Heart left ventricle (tissue), 16 donors: ENCODE data around the gene E2F3. TPM values are rescaled to one million over a fixed set of nuclear protein-coding genes. Genes with fewer than 3 reads are reported as not detected.
A peak's percentile ranks its signal among the peaks of the same experiment; 100 is the strongest.

Experiments
- ATAC-seq, 4 donors: fragments of 200-7000 bp; cut with Tn5 transposase; one replicate each; pipeline ENCODE4 v1.9.1; 2020 to 2022; ENCODE audit warnings: moderate library complexity in 4 of 4, mild to moderate bottlenecking in 3 of 4, moderate number of reproducible peaks in 1 of 4
- DNase-seq, 5 donors: peaks; one replicate each; pipeline ENCODE4 v3.0.0-alpha.2; 2020
- H3K27ac ChIP-seq, 12 donors: fragments of 200-600 bp; sonication (generic) in 4 of 12; one replicate each; pipeline versions ENCODE4 v1.5.0 to v1.8.0; 2016 to 2022; ENCODE audit warnings: mild to moderate bottlenecking in 2 of 12
- H3K27me3 ChIP-seq, 9 donors: fragments of 200-600 bp; sonication (generic) in 2 of 9; one replicate each; pipeline versions ENCODE4 v1.5.1 to v1.8.0; 2016 to 2022; ENCODE audit warnings: mild to moderate bottlenecking in 3 of 9
- H3K36me3 ChIP-seq, 9 donors: fragments of 200-600 bp; sonication (generic) in 2 of 9; one replicate each; pipeline versions ENCODE4 v1.5.0 to v1.8.0; 2018 to 2022; ENCODE audit warnings: mild to moderate bottlenecking in 2 of 9
- H3K4me1 ChIP-seq, 12 donors: fragments of 200-600 bp; sonication (generic) in 4 of 12; one replicate each; pipeline versions ENCODE4 v1.5.0 to v1.8.0; 2016 to 2022; ENCODE audit warnings: mild to moderate bottlenecking in 3 of 12
- H3K4me3 ChIP-seq, 12 donors: fragments of 200-600 bp; sonication (generic) in 4 of 12; one replicate each; pipeline versions ENCODE4 v1.5.0 to v1.8.0; 2017 to 2022; ENCODE audit warnings: mild to moderate bottlenecking in 9 of 12, moderate library complexity in 4 of 12
- H3K9me3 ChIP-seq, 12 donors: fragments of 200-600 bp; sonication (generic) in 4 of 12; one replicate each; pipeline versions ENCODE4 v1.5.0 to v1.8.0; 2016 to 2022; ENCODE audit warnings: mild to moderate bottlenecking in 1 of 12
- POLR2A ChIP-seq, 2 donors: fragments of 450-650 bp; IDR thresholded peaks; one replicate each; pipeline ENCODE4 v1.6.1; 2017; ENCODE audit warnings: antibody characterized with exemption in 2 of 2, mild to moderate bottlenecking in 2 of 2, moderate library complexity in 2 of 2
- WGBS, 4 donors: extraction: QIAGEN DNeasy Blood & Tissue Kit in 2 of 4; methylation state at CpG; one replicate each; pipeline versions ENCODE4 v1.1.5 to v1.1.7; 2013 to 2018; 5-methylcytosine and 5-hydroxymethylcytosine counted together
- intact Hi-C, 10 donors: fragments of 100-400 bp; cut with DNase I; formaldehyde crosslinking; loops; one replicate each; pipeline versions ENCODE4 v1.11.1 to v1.14.2; 2022
- polyA plus RNA-seq, 2 donors: library from polyadenylated mRNA; stranded (reverse); fragments of 200-250 nt; gene quantifications; one replicate each; pipeline ENCODE4 v1.2.3, GENCODE V29; 2013
- total RNA-seq, 9 donors: library from RNA; depleted of rRNA in 2 of 9; stranded (reverse); fragments of >200 nt in 2 of 9; fragmentation: NEBNext Ultra II Directional in 3 of 9; extraction: Animal tissue kit (Norgen Biotek cat#: 25700) in 3 of 9; gene quantifications; one replicate each; pipeline versions ENCODE4 v1.1.0 to v1.2.4, GENCODE V29; 2016 to 2023
- TF ChIP-seq, protein P1 (sequence below), 12 donors: fragments of 200-600 bp; sonication (generic) in 4 of 12; IDR thresholded peaks; one replicate each; pipeline versions ENCODE4 v1.5.0 to v1.8.0; 2018 to 2022; ENCODE audit warnings: antibody characterized with exemption in 12 of 12, mild to moderate bottlenecking in 5 of 12
- donor health status: ischemic (EF 13 %, LVEDD 7.1; RV severe dilation, severe dysfunction).
- donor health status: healthy with polysubstance abuse.
- donor health status: DM: no; HTN: yes; CAD: no.
- donor health status: DM: no; HTN: no; CAD: no.
- donor health status: ischemic (EF 25% LVEDD 6.9; RV normal size, moderate dysfunction).
- donor health status: ischemic (EF 25% LVEDD 5.7; RV mildly dilated, moderate dysfunction).
- donor health status: healthy.
- donor health status: DM: yes; HTN: yes; CAD: no.
- donor health status: ischemic (EF 35%, LVEDD 5.7; RV mildly dilated, moderate dysfunction).
- donor health status: nonischemic (EF 11% LVEDD 7.7; RV severe dilation, severe dysfunction).
- donor health status: DM: yes; HTN: yes; CAD: no.
- donor health status: PGD.
- donor health status: ischemic (EF 29% LVEDD 5.4; RV normal size, mild dysfunction).
- donor health status: nonischemic (EF 23%, LVEDD 6.1; RV moderate dilation, normal function).

E2F3 gene
- total and polyA plus RNA-seq, 11 donors = 2.7 to 13.8 (median 6.7) TPM

DNA sequence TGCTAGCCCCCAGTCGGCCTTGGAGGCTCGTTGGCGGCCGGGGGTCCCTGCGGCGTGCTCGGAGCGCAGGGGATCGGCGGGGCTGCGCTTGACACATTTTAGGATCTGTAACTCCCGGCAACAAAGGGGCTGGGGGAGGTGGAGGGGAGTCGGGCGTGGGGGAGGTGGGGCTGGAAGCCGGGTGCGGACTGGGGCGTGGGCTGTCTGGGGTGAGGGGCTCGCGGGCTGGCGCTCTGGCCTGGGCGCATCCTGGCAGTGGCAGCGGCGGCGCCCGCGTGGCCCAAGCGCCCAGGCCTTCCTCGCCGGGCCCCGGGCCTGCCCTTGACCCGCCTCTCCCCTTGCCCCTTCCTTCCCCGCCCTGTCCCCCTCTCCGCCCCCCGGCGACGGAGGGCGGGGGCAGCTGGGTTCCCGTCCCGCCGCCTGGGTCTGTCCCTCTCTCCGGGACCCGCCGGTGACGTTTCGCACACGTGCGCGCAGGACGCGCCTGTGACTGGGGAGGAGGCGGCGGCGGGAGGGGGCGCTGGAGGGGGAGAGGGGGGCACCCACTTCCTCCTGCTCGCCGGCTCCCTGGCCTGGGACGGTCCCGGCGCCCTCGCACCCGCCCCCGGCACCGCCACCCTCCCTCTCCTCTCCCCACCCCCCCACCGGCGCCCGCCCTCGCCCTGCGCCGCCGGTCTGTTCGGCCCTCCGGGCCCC is 1.5 kb downstream of the E2F3 start:
- H3K36me3 ChIP-seq = peaks cover 0 to 11% (median 0%) of the 10 kb centered on the region in 9 donors

DNA sequence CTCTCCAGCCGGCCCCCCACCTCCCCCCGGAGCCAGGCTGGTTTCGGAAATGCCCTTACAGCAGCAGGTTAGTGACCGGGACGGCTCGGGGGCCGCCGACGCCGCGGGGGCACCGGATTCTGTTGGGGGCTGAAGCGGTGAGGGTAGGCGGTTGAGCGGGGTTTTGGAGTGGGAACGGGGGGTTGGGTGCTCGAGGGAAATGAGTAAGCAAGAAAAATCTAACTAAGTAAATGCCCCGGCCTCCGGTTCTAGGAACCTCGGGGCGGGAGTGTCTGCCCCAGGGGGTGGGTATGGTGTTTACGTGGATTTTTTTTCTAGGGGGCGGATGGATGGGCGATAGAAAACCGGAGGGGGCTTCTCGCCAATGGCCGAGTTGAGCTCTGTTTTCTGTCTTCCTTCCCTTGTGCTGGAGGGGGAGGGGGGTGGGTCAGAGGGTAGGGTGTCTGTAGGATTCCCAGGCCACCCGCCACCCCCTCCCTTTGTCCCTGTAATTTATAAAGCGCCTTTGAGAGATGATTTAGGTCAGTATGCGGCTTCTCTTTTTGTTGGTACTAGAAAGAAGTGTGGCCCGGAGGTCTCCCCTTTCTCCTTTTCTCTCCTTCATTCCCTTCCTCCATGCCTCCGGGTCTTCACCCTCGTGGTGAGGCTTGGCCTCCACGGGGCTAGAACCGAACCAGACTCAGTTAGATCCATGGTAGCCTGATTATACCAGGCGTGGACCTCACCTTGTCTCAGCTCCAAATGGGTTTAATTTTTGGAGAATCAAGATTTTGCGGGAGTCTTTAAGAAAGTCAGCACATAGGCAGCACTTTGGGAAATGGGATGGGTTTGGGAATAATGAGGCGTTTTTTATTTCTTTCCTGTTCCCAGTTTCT is 2.3 kb downstream of the E2F3 start:
- no peaks in the 10 kb centered on the region for H3K9me3 ChIP-seq
- H3K4me1 ChIP-seq = peaks cover 0 to 55% (median 8%) of the 10 kb centered on the region in 12 donors
- H3K27me3 ChIP-seq = no peaks in the 10 kb centered on the region
- H3K27ac ChIP-seq = peak overlapping the region; percentile 64 to 95 (median 91)
- ATAC-seq (no peak), DNase-seq (no peak)
- peak overlapping the region; percentile 64 to 89 (median 78) for H3K4me3 ChIP-seq
- peaks cover 0 to 11% (median 0%) of the 10 kb centered on the region in 9 donors for H3K36me3 ChIP-seq
- TF ChIP-seq POLR2A (IDR thresholded peaks at IDR 0.05) = no peak
- TF ChIP-seq, protein P1, sequence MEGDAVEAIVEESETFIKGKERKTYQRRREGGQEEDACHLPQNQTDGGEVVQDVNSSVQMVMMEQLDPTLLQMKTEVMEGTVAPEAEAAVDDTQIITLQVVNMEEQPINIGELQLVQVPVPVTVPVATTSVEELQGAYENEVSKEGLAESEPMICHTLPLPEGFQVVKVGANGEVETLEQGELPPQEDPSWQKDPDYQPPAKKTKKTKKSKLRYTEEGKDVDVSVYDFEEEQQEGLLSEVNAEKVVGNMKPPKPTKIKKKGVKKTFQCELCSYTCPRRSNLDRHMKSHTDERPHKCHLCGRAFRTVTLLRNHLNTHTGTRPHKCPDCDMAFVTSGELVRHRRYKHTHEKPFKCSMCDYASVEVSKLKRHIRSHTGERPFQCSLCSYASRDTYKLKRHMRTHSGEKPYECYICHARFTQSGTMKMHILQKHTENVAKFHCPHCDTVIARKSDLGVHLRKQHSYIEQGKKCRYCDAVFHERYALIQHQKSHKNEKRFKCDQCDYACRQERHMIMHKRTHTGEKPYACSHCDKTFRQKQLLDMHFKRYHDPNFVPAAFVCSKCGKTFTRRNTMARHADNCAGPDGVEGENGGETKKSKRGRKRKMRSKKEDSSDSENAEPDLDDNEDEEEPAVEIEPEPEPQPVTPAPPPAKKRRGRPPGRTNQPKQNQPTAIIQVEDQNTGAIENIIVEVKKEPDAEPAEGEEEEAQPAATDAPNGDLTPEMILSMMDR (IDR thresholded peaks at IDR 0.05) = no peak
- intact Hi-C loops = loop anchor here in 8 of 10 donors (2.0 to 10.0 kb wide), 9 partner anchors 109 to 599 kb away; partner anchors contain the start of genes MBOAT1 (in 4 of the 8) and CDKAL1 (in 2 of the 8)
- WGBS, 4 donors = 1% methylated on average over 36 to 38 of the region's 38 CpGs

More for the DNA sequence above, 1.5 kb downstream of the E2F3 start:
- Histone ChIP-seq H3K4me3 (peak overlapping the region; percentile 64 to 89 (median 78)), H3K27ac (peak overlapping the region; percentile 64 to 95 (median 91)), H3K4me1 (peaks cover 0 to 48% (median 7%) of the 10 kb centered on the region in 12 donors), H3K9me3 (no peaks in the 10 kb centered on the region), H3K27me3 (no peaks in the 10 kb centered on the region)
- DNase-seq (peak; percentile 92 to 96 (median 95)), ATAC-seq (peak; percentile 52 to 84 (median 74))
- no peak for TF ChIP-seq POLR2A (IDR thresholded peaks at IDR 0.05)
- TF ChIP-seq, protein P1 (IDR thresholded peaks at IDR 0.05) = peak in 3 of 12 donors; percentile 20 to 25 (median 22)
- WGBS, 4 donors = 0 to 1% (median 0%) methylated on average over 10 to 69 of the region's 72 CpGs
- intact Hi-C loops = loop anchor here in 8 of 10 donors (2.0 to 10.0 kb wide), 9 partner anchors 108 to 598 kb away; partner anchors contain the start of genes MBOAT1 (in 4 of the 8) and CDKAL1 (in 2 of the 8)

DNA sequence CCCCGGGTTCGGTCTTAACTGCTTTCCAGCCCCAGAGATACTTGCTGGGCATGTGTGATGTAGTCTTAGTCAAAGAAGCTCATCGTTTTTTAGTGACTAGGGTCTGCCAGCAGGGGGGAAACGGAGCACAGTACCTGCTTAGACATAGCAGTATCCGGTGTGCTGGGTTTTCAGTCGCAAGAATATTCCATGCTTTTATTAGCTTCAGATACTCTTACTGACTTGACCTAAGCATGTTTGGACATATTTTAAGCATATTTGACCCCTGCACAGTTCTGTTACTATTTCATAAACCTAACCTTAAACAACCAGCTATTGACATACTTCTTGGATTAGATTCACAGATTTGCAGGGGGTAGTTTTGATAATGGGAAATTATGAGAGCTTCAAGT is 3.0 kb downstream of the E2F3 start:
- intact Hi-C loops = loop anchor here in 8 of 10 donors (5.0 to 10.0 kb wide), 8 partner anchors 110 to 600 kb away; partner anchors contain the start of genes MBOAT1 (in 4 of the 8) and CDKAL1 (in 2 of the 8)
- Histone ChIP-seq H3K4me3 (peak overlapping the region; percentile 64 to 89 (median 78)), H3K9me3 (no peaks in the 10 kb centered on the region), H3K27ac (peak overlapping the region in 11 of 12 donors; percentile 8 to 95 (median 91)), H3K27me3 (no peaks in the 10 kb centered on the region), H3K36me3 (peaks cover 0 to 11% (median 0%) of the 10 kb centered on the region in 9 donors), H3K4me1 (peaks cover 0 to 61% (median 13%) of the 10 kb centered on the region in 12 donors)
- 1 to 2% (median 1%) methylated on average over 6 of the region's 6 CpGs for WGBS, 4 donors
- peak in 2 of 5 donors; percentile 27 to 28 for DNase-seq
- TF ChIP-seq, protein P1 (IDR thresholded peaks at IDR 0.05) = peak in 9 of 12 donors; percentile 12 to 46 (median 38)
- no peak for TF ChIP-seq POLR2A (IDR thresholded peaks at IDR 0.05)
- no peak for ATAC-seq
